ENCODE measurements around the gene RIPOR3.

- TF ChIP-seq CTCF (IDR thresholded peaks at IDR 0.05): no peak
- no peak for TF ChIP-seq ZFX (IDR thresholded peaks at IDR 0.05; ENCODE audit: borderline replicate concordance)
These were observed 86.2 kb downstream of the RIPOR3 start for GRCh38 chr20:50605136-50605535.

Measured in 22Rv1 (cell line).